Measurements from ENCODE around the gene ARPP19.
"Not testable (repeated sequence)": the region's sequence is repeated elsewhere in the genome, so short reads cannot be mapped to it uniquely, and the experiment has no call there.

ARPP19 gene

GRCh38 chr15:52551186-52551585 is 17.6 kb downstream of the ARPP19 start:
- DNase-seq (ENCODE audit: low read depth), result not testable (repeated sequence)

GRCh38 chr15:52546031-52546751 is 22.6 kb downstream of the ARPP19 start:
- DNase-seq (ENCODE audit: low read depth), result no peak

- no peak for DNase-seq (ENCODE audit: low read depth)
Observed at GRCh38 chr15:52540374-52541012, 28.3 kb downstream of the ARPP19 start.

GRCh38 chr15:52537459-52537858 is 31.4 kb downstream of the ARPP19 start:
- no peak for DNase-seq (ENCODE audit: low read depth)

- no peak for DNase-seq (ENCODE audit: low read depth)
Observed at GRCh38 chr15:52532427-52532826, 36.4 kb downstream of the ARPP19 start.

GRCh38 chr15:52529940-52530339 is 38.9 kb downstream of the ARPP19 start:
- no peak for DNase-seq (ENCODE audit: low read depth)

- DNase-seq (ENCODE audit: low read depth), result no peak
Observed at GRCh38 chr15:52529341-52529924, 39.4 kb downstream of the ARPP19 start.

GRCh38 chr15:52528564-52529340 is 40.1 kb downstream of the ARPP19 start, which contains the start of gene MYO5A:
Gene MYO5A (minus strand): TSS chr15:52528880. CDS start chr15:52528806, 74 bp downstream.
- peak; percentile 45 for DNase-seq (ENCODE audit: low read depth)

- DNase-seq (ENCODE audit: low read depth), result peak; percentile 17
Observed at GRCh38 chr15:52527911-52528563, 40.8 kb downstream of the ARPP19 start.

GRCh38 chr15:52527196-52527910 is 41.5 kb downstream of the ARPP19 start:
- no peak for DNase-seq (ENCODE audit: low read depth)

- DNase-seq (ENCODE audit: low read depth), result no peak
Observed at GRCh38 chr15:52524223-52525136, 44.4 kb downstream of the ARPP19 start.

- no peak for DNase-seq (ENCODE audit: low read depth)
Observed at GRCh38 chr15:52523647-52524046, 45.2 kb downstream of the ARPP19 start.

- DNase-seq (ENCODE audit: low read depth), result no peak
Observed at GRCh38 chr15:52523192-52523591, 45.6 kb downstream of the ARPP19 start.

- no peak for DNase-seq (ENCODE audit: low read depth)
Observed at GRCh38 chr15:52521682-52522081, 47.1 kb downstream of the ARPP19 start.

- DNase-seq (ENCODE audit: low read depth), result no peak
Observed at GRCh38 chr15:52520421-52520820, 48.4 kb downstream of the ARPP19 start.

- DNase-seq (ENCODE audit: low read depth), result no peak
Observed at GRCh38 chr15:52518487-52519371, 50.1 kb downstream of the ARPP19 start.

- no peak for DNase-seq (ENCODE audit: low read depth)
Observed at GRCh38 chr15:52517014-52517413, 51.8 kb downstream of the ARPP19 start.

GRCh38 chr15:52515343-52515742 is 53.5 kb downstream of the ARPP19 start:
- no peak for DNase-seq (ENCODE audit: low read depth)

- no peak for DNase-seq (ENCODE audit: low read depth)
Observed at GRCh38 chr15:52514482-52514881, 54.3 kb downstream of the ARPP19 start.
